AG09309 (cell line): ENCODE data around the gene SEMA5A.

Source experiments
- DNase-seq: peaks from one replicate; pipeline ENCODE4 v3.0.0-alpha.2; 2010; ENCODE audit warnings: low read depth
- H3K4me3 ChIP-seq: 2 replicates; pipeline ENCODE4 v1.5.1; 2011; ENCODE audit warnings: mild to moderate bottlenecking, low read depth, low read length, moderate library complexity; ENCODE audit not compliant: control insufficient read depth
- CTCF ChIP-seq: IDR thresholded peaks from 2 replicates; pipeline ENCODE4 v1.5.1; 2011; ENCODE audit warnings: mild to moderate bottlenecking, low read depth, low read length, inconsistent platforms; ENCODE audit not compliant: insufficient read depth, control insufficient read depth; ENCODE audit errors: missing control alignments

Gene SEMA5A

GRCh38 chr5:9456435-9457042 lies 89.3 kb downstream of the SEMA5A start:
- no peak for TF ChIP-seq CTCF
- no peak overlapping the region for H3K4me3 ChIP-seq
- peak; percentile 45 for DNase-seq

GRCh38 chr5:9455826-9456434 lies 89.9 kb downstream of the SEMA5A start:
- H3K4me3 ChIP-seq: no peak overlapping the region
- no peak for DNase-seq

GRCh38 chr5:9454491-9454890 lies 91.4 kb downstream of the SEMA5A start:
- no peak for TF ChIP-seq CTCF
- DNase-seq: no peak
- H3K4me3 ChIP-seq: no peak overlapping the region

More at GRCh38 chr5:9455826-9456434, 89.9 kb downstream of the SEMA5A start:
- no peak for TF ChIP-seq CTCF

GRCh38 chr5:9454012-9454481 lies 91.8 kb downstream of the SEMA5A start:
- TF ChIP-seq CTCF: no peak
- no peak overlapping the region for H3K4me3 ChIP-seq
- no peak for DNase-seq

GRCh38 chr5:9453480-9454011 lies 92.3 kb downstream of the SEMA5A start:
- no peak for TF ChIP-seq CTCF

GRCh38 chr5:9452181-9452580 lies 93.7 kb downstream of the SEMA5A start:
- no peak for DNase-seq
- TF ChIP-seq CTCF: no peak
- H3K4me3 ChIP-seq: no peak overlapping the region

More at GRCh38 chr5:9453480-9454011, 92.3 kb downstream of the SEMA5A start:
- no peak for DNase-seq
- H3K4me3 ChIP-seq: no peak overlapping the region

GRCh38 chr5:9451037-9451436 lies 94.8 kb downstream of the SEMA5A start:
- no peak overlapping the region for H3K4me3 ChIP-seq
- DNase-seq: no peak
- no peak for TF ChIP-seq CTCF
